IPS DF 4.7 (cell line): ENCODE results near the gene AHR.

Experiments
- DNase-seq: peaks from one replicate; pipeline ENCODE4 v3.0.0-alpha.2; 2013; ENCODE audit warnings: low spot score; ENCODE audit errors: extremely low read depth

The AHR gene

DNA sequence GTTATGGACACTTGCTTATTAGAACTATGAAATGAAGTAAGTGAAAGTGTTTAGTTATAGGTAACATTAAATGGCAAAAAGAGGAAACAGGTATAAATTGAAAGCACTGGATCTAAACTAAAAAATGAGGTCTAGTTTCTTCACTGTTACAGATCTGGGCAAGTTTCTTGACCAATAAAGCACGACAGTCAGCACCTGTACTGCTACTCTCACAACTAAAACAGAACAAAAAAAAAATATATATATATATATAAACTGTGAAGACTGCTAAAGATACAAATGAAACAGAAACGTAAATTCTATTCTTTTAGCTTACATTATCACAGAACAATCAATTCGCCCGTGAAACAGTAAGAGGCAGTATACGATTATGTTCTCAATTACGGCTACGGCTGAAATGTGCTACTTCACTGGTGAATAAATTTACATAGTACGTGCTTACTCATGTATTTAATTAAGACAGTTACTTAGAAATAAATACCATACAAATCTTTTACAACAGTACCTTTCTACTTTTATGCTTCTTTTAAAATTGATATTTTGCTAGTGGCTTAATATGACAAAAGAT is 4.2 kb downstream of the AHR start:
- no peak for DNase-seq

GRCh38 chr7:17304926-17305325 is 6.5 kb downstream of the AHR start:
- DNase-seq = no peak

GRCh38 chr7:17305387-17306171 is 7.1 kb downstream of the AHR start:
- no peak for DNase-seq

- DNase-seq = no peak
Measured at GRCh38 chr7:17307000-17307399, 8.5 kb downstream of the AHR start.

- no peak for DNase-seq
Measured at GRCh38 chr7:17307558-17307957, 9.1 kb downstream of the AHR start.

DNA sequence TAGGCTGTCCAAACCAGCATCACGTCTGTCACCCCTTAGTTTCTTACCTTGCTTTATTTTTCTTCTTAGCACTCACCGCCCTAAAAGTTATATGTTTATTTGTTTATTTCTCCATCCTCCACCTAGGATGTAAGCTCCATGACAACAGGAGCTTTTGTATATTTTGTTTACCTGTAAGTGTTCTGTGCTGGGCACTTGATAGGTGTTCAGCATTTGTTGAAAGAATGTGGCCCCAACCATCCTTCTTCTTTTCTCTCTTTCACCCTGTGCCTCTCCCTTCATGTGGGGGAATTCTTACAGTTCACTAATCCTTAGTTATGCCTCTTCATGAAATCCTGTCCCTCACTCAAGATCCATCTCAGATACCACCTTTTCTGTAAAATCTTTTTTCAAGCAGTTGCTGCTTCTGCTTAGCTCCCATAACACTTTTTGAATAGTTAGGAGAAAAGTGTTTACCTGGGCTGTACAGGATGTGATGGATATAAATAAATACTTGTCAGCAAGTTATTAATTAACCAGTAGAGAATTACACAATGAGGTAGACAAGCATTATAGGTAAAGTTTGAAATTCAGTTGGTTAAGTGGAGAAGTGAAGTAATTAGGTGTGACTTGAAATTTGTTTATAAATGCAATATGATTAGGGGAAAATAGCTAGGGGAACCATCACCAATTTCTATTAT is 9.7 kb downstream of the AHR start:
- DNase-seq = no peak

GRCh38 chr7:17311194-17311593 is 12.7 kb downstream of the AHR start:
- DNase-seq = no peak

GRCh38 chr7:17311952-17312351 is 13.5 kb downstream of the AHR start:
- DNase-seq = no peak

GRCh38 chr7:17312641-17313040 is 14.2 kb downstream of the AHR start:
- DNase-seq = no peak

DNA sequence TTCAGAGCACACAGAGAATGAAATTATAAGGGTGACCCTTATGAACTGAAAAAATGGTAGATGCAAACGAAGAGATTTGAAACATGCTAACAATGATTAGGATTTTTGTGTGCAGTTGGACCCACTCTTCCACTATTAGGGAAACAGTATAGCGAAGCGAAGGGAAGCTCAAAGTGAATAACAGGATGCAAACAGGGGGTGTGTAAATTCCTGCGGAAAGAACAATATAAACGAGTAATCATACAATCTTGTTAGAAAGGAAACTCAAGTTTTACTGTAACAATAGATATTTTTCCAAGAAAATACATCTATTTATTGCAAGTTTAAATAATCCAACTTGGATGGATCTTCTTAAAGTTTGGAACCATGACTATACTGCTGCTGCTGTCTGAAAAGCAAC is 14.7 kb downstream of the AHR start:
- no peak for DNase-seq

DNA sequence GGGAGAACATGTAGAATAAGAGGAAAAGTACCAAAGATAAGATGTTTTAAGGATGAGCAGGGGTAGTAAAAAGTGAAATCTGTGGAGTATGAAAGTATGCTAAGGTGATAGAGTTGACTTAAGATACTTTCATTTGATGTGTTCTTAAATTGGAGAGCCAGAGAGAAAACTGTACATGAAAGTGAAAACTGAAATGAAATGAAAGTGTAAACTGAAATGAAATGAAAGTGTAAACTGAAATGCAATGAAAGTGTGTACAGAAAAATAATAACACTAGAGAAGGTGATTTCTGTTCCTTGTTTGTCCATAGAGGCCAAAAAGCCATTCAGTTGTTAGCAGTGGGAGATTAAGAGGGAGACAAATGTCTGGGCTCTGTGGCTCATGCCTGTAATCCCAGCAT is 17.5 kb downstream of the AHR start:
- DNase-seq = no peak

GRCh38 chr7:17318146-17318545 is 19.7 kb downstream of the AHR start:
- no peak for DNase-seq

- no peak for DNase-seq
Measured at GRCh38 chr7:17319164-17320101, 21.0 kb downstream of the AHR start.

DNA sequence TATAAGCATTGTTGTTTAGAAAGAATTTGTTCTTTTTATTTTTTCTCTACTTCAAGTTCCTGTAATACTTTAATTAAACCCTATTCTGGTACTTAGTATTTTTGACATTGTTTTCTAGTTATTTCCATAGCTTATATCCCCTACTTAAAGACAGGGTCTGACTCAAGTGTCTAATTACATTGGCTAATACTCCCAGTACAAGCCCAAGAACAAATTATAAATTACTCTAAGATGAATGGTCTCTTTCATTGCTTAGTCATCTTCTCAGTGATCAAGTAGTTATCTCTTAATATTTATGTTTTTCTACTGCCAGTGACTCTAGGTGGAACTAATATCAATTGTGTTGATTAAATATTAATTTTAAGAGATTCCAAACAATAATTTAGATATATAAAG is 21.6 kb downstream of the AHR start:
- no peak for DNase-seq

- no peak for DNase-seq
Measured at GRCh38 chr7:17320657-17321056, 22.2 kb downstream of the AHR start.

GRCh38 chr7:17325364-17325763 is 26.9 kb downstream of the AHR start:
- DNase-seq = no peak

DNA sequence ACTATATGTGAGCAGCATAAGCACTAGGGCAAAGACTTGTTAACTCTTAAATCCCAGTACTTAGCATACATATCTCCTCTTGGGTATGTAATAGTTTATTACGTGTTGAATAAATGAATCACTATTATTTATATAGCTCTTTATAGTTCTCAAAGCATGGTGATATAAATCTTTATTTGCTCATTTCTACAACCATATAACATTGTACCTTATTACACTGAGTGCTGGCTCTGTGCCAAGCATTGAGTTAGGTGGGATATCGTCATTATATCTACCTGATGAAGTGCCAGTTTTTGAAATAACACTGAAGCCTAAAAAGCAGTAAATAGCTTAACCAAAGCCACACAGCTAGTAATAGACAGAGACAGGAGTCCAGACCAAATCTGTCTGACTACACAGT is 27.9 kb downstream of the AHR start:
- no peak for DNase-seq

- DNase-seq = no peak
Measured at GRCh38 chr7:17328641-17329040, 30.2 kb downstream of the AHR start.

DNA sequence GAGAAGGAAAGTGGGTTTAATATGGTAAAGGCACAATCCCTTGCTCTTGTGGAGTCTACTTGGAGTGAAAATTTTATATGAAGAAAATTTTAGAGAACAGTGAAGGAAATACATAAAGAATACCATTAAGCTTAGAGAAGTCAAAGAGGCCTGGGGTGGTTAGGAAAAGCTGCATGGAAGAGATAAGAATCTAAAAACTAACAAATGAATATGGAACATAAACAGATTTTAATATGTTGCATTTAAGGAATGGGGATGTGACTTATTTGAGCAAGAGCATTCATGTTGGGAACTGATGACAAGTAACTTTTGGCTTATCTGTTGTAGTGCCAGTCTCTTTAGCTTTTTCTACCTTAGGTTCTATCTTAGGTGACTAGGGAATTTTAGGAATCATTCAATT is 31.0 kb downstream of the AHR start:
- no peak for DNase-seq

GRCh38 chr7:17331891-17332501 is 33.5 kb downstream of the AHR start:
- DNase-seq = no peak

- no peak for DNase-seq
Measured at GRCh38 chr7:17333221-17333620, 34.8 kb downstream of the AHR start.
